Heart left ventricle (tissue), 13 donors: ENCODE data around the gene SKI.

Experiments
- CTCF ChIP-seq, 12 donors: fragments of 200-600 bp; sonication (generic) in 4 of 12; IDR thresholded peaks; one replicate each; pipeline versions ENCODE4 v1.5.0 to v1.8.0; 2018 to 2022; ENCODE audit warnings: antibody characterized with exemption in 12 of 12, mild to moderate bottlenecking in 5 of 12
- POLR2A ChIP-seq, 2 donors: fragments of 450-650 bp; IDR thresholded peaks; one replicate each; pipeline ENCODE4 v1.6.1; 2017; ENCODE audit warnings: antibody characterized with exemption in 2 of 2, mild to moderate bottlenecking in 2 of 2, moderate library complexity in 2 of 2
- donor health status: ischemic (EF 13 %, LVEDD 7.1; RV severe dilation, severe dysfunction).
- donor health status: DM: no; HTN: yes; CAD: no.
- donor health status: DM: no; HTN: no; CAD: no.
- donor health status: ischemic (EF 25% LVEDD 6.9; RV normal size, moderate dysfunction).
- donor health status: ischemic (EF 25% LVEDD 5.7; RV mildly dilated, moderate dysfunction).
- donor health status: ischemic (EF 35%, LVEDD 5.7; RV mildly dilated, moderate dysfunction).
- donor health status: nonischemic (EF 11% LVEDD 7.7; RV severe dilation, severe dysfunction).
- donor health status: DM: yes; HTN: yes; CAD: no.
- donor health status: PGD.
- donor health status: ischemic (EF 29% LVEDD 5.4; RV normal size, mild dysfunction).
- donor health status: nonischemic (EF 23%, LVEDD 6.1; RV moderate dilation, normal function).

- TF ChIP-seq CTCF (IDR thresholded peaks at IDR 0.05) (no peak), POLR2A (IDR thresholded peaks at IDR 0.05) (no peak)
Measured at GRCh38 chr1:2334883-2335534, 106.9 kb downstream of the SKI start.
